ENCODE data around the gene MT1G. TPM values are rescaled to one million over a fixed set of nuclear protein-coding genes. Genes with fewer than 3 reads are reported as not detected.
A peak's percentile ranks its signal among the peaks of the same experiment; 100 is the strongest.

MT1G gene
- total RNA-seq, 2 experiments from 2014 or later = 30.6 to 36.2 TPM

GRCh38 chr16:56662357-56663354, 5.2 kb downstream of the MT1G start:
- ChIA-PET CTCF (interaction anchor here (0.9 to 3.0 kb wide), 6 partner anchors 11 to 86 kb away, joined by 3 to 10 read pairs (median 5); no protein-coding TSS in a partner anchor), POLR2A (interaction anchor here (0.9 to 1.0 kb wide), 4 partner anchors 10 to 269 kb away, joined by 3 read pairs; partner anchors contain the start of gene HERPUD1)
- Mint-ChIP-seq H3K36me3 (ENCODE audit: low read depth) (peaks cover 4% of the 10 kb centered on the region), H3K27ac (peak overlapping the region; percentile 76), H3K4me1 (ENCODE audit: low read depth) (peaks cover 51% of the 10 kb centered on the region), H3K9me3 (ENCODE audit: insufficient read depth) (no peaks in the 10 kb centered on the region), H3K4me3 (peak overlapping the region; percentile 74), H3K27me3 (ENCODE audit: low read depth) (peaks cover 32% of the 10 kb centered on the region)
- ATAC-seq = peak; percentile 42
- peak; percentile 57 for DNase-seq

- POLR2A ChIA-PET = interaction anchor here (0.6 to 2.0 kb wide), 5 partner anchors 15 to 661 kb away, joined by 3 to 11 read pairs (median 4); partner anchors contain the start of genes MT1E and MT2A
- no peak for ATAC-seq
- Mint-ChIP-seq H3K9me3 (ENCODE audit: insufficient read depth) (no peaks in the 10 kb centered on the region), H3K4me3 (peak overlapping the region; percentile 97), H3K27ac (peak overlapping the region; percentile 85), H3K27me3 (ENCODE audit: low read depth) (peaks cover 12% of the 10 kb centered on the region), H3K36me3 (ENCODE audit: low read depth) (peaks cover 4% of the 10 kb centered on the region), H3K4me1 (ENCODE audit: low read depth) (peaks cover 32% of the 10 kb centered on the region)
- no peak for DNase-seq
- CTCF ChIA-PET = no interaction called here
Measured at GRCh38 chr16:56658327-56658875, 9.5 kb downstream of the MT1G start.

DNA sequence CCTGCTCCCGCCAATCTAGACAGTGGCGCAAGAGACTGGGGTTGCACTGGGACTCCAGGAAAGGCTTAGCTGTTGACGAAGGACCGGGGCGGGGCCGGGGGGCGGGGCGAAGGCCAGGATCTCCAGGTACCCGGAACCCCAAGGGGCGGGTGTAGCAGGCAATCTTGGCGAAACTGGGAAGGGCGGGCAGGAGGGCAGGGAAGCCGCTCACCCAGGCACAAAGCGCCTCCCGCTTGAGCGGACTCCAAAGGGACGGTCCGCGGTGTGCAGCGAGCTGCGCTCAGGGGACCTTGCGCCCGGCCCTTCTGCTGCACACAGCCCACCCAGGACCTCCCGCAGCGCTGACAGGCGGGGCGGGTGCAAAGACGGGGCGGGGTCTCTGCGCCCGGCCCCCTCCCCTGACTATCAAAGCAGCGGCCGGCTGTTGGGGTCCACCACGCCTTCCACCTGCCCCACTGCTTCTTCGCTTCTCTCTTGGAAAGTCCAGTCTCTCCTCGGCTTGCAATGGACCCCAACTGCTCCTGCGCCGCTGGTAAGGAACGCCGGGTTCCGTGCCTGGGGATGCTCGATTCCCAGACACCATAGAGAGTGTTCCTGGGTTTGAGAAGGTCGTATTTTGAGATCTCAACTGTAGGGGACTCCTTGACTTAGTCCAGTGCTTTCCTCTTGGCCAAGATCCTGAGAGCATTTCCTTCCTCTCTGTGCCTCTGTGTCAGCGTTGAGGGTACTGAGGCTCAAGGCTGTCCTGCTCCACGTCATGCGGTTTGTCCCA, 10.1 kb downstream of the MT1G start, which contains the start of gene MT1F:
MT1F (plus strand) TSS at position 405 of the 772 bp plus-strand sequence; CDS start at position 505, 100 bp downstream.
- DNase-seq = peak; percentile 81
- peak within 1 kb of the TSS; percentile 97 for H3K4me3 Mint-ChIP-seq
- peak; percentile 88 for ATAC-seq
- CTCF ChIA-PET = no interaction called here
- peaks cover 15% of the 10 kb centered on the region for H3K27me3 Mint-ChIP-seq (ENCODE audit: low read depth)
- peaks cover 28% of the 10 kb centered on the region for H3K4me1 Mint-ChIP-seq (ENCODE audit: low read depth)
- POLR2A ChIA-PET = interaction anchor here (0.6 to 2.0 kb wide), 7 partner anchors 12 to 661 kb away, joined by 3 to 11 read pairs (median 4); partner anchors contain the start of genes MT1E, MT1H, MT1X and MT2A
- H3K36me3 Mint-ChIP-seq (ENCODE audit: low read depth) = peaks cover 4% of the 10 kb centered on the region
- H3K27ac Mint-ChIP-seq = peak within 1 kb of the TSS; percentile 88
- no peaks in the 10 kb centered on the region for H3K9me3 Mint-ChIP-seq (ENCODE audit: insufficient read depth)

GRCh38 chr16:56653218-56653617, 14.6 kb downstream of the MT1G start:
- ChIA-PET CTCF (interaction anchor here (1.0 to 1.6 kb wide), 3 partner anchors 9 to 77 kb away, joined by 3 to 7 read pairs (median 3); no protein-coding TSS in a partner anchor), POLR2A (no interaction called here)
- no peak overlapping the region for H3K27ac Mint-ChIP-seq
- peaks cover 8% of the 10 kb centered on the region for H3K4me1 Mint-ChIP-seq (ENCODE audit: low read depth)
- DNase-seq (no peak), ATAC-seq (no peak)
- no peaks in the 10 kb centered on the region for H3K36me3 Mint-ChIP-seq (ENCODE audit: low read depth)
- H3K27me3 Mint-ChIP-seq (ENCODE audit: low read depth) = peaks cover 44% of the 10 kb centered on the region
- H3K4me3 Mint-ChIP-seq = no peak overlapping the region
- H3K9me3 Mint-ChIP-seq (ENCODE audit: insufficient read depth) = no peaks in the 10 kb centered on the region

- H3K4me3 Mint-ChIP-seq = no peak overlapping the region
- no peak for ATAC-seq
- peaks cover 4% of the 10 kb centered on the region for H3K4me1 Mint-ChIP-seq (ENCODE audit: low read depth)
- ChIA-PET CTCF (interaction anchor here (1.0 to 1.6 kb wide), 3 partner anchors 9 to 76 kb away, joined by 3 to 7 read pairs (median 3); no protein-coding TSS in a partner anchor), POLR2A (no interaction called here)
- no peak for DNase-seq
- no peak overlapping the region for H3K27ac Mint-ChIP-seq
- H3K9me3 Mint-ChIP-seq (ENCODE audit: insufficient read depth) = no peaks in the 10 kb centered on the region
- peaks cover 49% of the 10 kb centered on the region for H3K27me3 Mint-ChIP-seq (ENCODE audit: low read depth)
- no peaks in the 10 kb centered on the region for H3K36me3 Mint-ChIP-seq (ENCODE audit: low read depth)
Measured at GRCh38 chr16:56652600-56652999, 15.3 kb downstream of the MT1G start.

DNA sequence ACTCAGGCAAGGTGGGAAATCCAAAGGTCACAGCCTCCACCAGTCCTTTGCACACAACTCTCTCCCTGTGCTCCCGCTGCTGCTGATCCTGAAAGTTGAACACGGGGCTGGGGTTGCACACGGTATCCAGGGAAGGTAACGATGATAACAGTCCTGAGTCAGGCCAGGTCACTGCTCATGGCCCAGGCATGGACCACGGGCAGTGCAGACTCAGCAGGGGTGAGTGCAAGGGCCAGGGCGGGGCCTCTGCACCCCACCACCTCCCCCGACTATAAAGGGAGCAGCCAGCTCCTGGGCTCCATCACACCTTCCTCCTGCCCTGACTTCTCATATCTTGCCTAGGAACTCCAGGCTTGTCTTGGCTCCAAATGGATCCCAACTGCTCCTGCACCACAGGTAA, 16.3 kb downstream of the MT1G start, which contains the start of gene MT1B:
MT1B (plus strand) TSS at position 301 of the 400 bp plus-strand sequence; CDS start at position 369, 68 bp downstream.
- H3K4me1 Mint-ChIP-seq (ENCODE audit: low read depth) = no peaks in the 10 kb centered on the region
- no peak within 1 kb of the TSS for H3K27ac Mint-ChIP-seq
- ChIA-PET CTCF (interaction anchor here (1.6 kb wide), 1 partner anchor 8 kb away, joined by 7 read pairs; no protein-coding TSS in a partner anchor), POLR2A (no interaction called here)
- no peaks in the 10 kb centered on the region for H3K36me3 Mint-ChIP-seq (ENCODE audit: low read depth)
- H3K4me3 Mint-ChIP-seq = no peak within 1 kb of the TSS
- ATAC-seq (no peak), DNase-seq (no peak)
- H3K27me3 Mint-ChIP-seq (ENCODE audit: low read depth) = peaks cover 56% of the 10 kb centered on the region
- no peaks in the 10 kb centered on the region for H3K9me3 Mint-ChIP-seq (ENCODE audit: insufficient read depth)

DNA sequence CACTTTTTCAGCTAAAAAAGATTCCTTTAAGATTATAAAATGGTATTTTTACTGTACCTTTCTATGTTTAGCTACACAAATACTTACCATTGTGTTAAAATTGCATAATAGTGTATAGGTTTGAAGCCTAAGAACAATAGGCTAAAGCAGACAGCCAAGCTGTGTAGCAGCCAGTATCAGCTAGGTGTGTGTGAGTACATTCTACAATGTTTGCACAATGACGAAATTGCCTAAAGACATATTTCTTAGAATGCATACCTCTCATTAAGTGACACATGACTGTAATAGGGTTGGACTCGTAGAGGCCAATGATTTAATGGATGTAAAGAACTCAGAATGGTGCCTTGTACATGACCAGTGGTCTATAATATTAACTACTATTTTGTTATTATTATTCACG, 18.0 kb downstream of the MT1G start:
- no peak for ATAC-seq
- no peak for DNase-seq
- Mint-ChIP-seq H3K27ac (no peak overlapping the region), H3K9me3 (ENCODE audit: insufficient read depth) (no peaks in the 10 kb centered on the region), H3K27me3 (ENCODE audit: low read depth) (peaks cover 64% of the 10 kb centered on the region), H3K4me3 (no peak overlapping the region), H3K36me3 (ENCODE audit: low read depth) (no peaks in the 10 kb centered on the region), H3K4me1 (ENCODE audit: low read depth) (no peaks in the 10 kb centered on the region)
- CTCF ChIA-PET = interaction anchor here (1.4 kb wide), 1 partner anchor 12 kb away, joined by 4 read pairs; no protein-coding TSS in a partner anchor
- POLR2A ChIA-PET = no interaction called here

- peaks cover 62% of the 10 kb centered on the region for H3K27me3 Mint-ChIP-seq (ENCODE audit: low read depth)
- ATAC-seq (no peak), DNase-seq (no peak)
- POLR2A ChIA-PET = no interaction called here
- H3K4me3 Mint-ChIP-seq = no peak overlapping the region
- no peaks in the 10 kb centered on the region for H3K36me3 Mint-ChIP-seq (ENCODE audit: low read depth)
- CTCF ChIA-PET = interaction anchor here (0.9 to 1.4 kb wide), 2 partner anchors 12 to 53 kb away, joined by 4 read pairs; no protein-coding TSS in a partner anchor
- no peak overlapping the region for H3K27ac Mint-ChIP-seq
- H3K4me1 Mint-ChIP-seq (ENCODE audit: low read depth) = peaks cover 3% of the 10 kb centered on the region
- no peaks in the 10 kb centered on the region for H3K9me3 Mint-ChIP-seq (ENCODE audit: insufficient read depth)
Measured at GRCh38 chr16:56649271-56649670, 18.6 kb downstream of the MT1G start.

GRCh38 chr16:56647641-56648431, 20.0 kb downstream of the MT1G start:
- H3K4me3 Mint-ChIP-seq = no peak overlapping the region
- no peaks in the 10 kb centered on the region for H3K9me3 Mint-ChIP-seq (ENCODE audit: insufficient read depth)
- no peaks in the 10 kb centered on the region for H3K36me3 Mint-ChIP-seq (ENCODE audit: low read depth)
- ATAC-seq = no peak
- peaks cover 58% of the 10 kb centered on the region for H3K27me3 Mint-ChIP-seq (ENCODE audit: low read depth)
- no peak overlapping the region for H3K27ac Mint-ChIP-seq
- no peak for DNase-seq
- H3K4me1 Mint-ChIP-seq (ENCODE audit: low read depth) = peaks cover 16% of the 10 kb centered on the region
- CTCF ChIA-PET = interaction anchor here (1.3 to 5.4 kb wide), 2 partner anchors 8 to 54 kb away, joined by 3 to 34 read pairs; no protein-coding TSS in a partner anchor
- POLR2A ChIA-PET = no interaction called here

GRCh38 chr16:56645838-56646237, 22.0 kb downstream of the MT1G start:
- Mint-ChIP-seq H3K4me3 (no peak overlapping the region), H3K4me1 (ENCODE audit: low read depth) (peaks cover 25% of the 10 kb centered on the region), H3K9me3 (ENCODE audit: insufficient read depth) (no peaks in the 10 kb centered on the region), H3K36me3 (ENCODE audit: low read depth) (no peaks in the 10 kb centered on the region), H3K27me3 (ENCODE audit: low read depth) (peaks cover 58% of the 10 kb centered on the region), H3K27ac (no peak overlapping the region)
- POLR2A ChIA-PET = no interaction called here
- DNase-seq = no peak
- ATAC-seq = no peak
- CTCF ChIA-PET = interaction anchor here (1.0 to 5.4 kb wide), 3 partner anchors 27 to 56 kb away, joined by 3 to 34 read pairs (median 6); no protein-coding TSS in a partner anchor

Measured in activated CD8-positive, alpha-beta T cell treated with anti-CD3 and anti-CD28 coated beads, Interleukin-2, amount 10 ng/mL, durations not matched to agents 7 days and 5 days (primary cell).